SU-DHL-6 (cell line): ENCODE measurements around the gene AMMECR1.

Experiments used
- H2AFZ ChIP-seq: fragments of 200-600 bp; sonication (generic); 2 replicates; pipeline ENCODE4 v1.6.1; 2014; ENCODE audit warnings: low read depth, mild to moderate bottlenecking, moderate library complexity, mixed read lengths, antibody characterized with exemption, low read length; ENCODE audit not compliant: severe bottlenecking
- H3F3A ChIP-seq: fragments of 200-600 bp; shearing (Covaris generic); 2 replicates; pipeline ENCODE4 v1.6.0; 2016; ENCODE audit warnings: antibody characterized with exemption, mild to moderate bottlenecking; ENCODE audit not compliant: insufficient read depth
- H3K27ac ChIP-seq: fragments of 200-600 bp; sonication (generic); 2 replicates; pipeline ENCODE4 v1.5.1; 2016; ENCODE audit warnings: low read depth, mild to moderate bottlenecking, low read length, moderate library complexity, mixed read lengths
- H3K27me3 ChIP-seq: fragments of 200-600 bp; sonication (generic), shearing (Covaris generic); 2 replicates; pipeline ENCODE4 v1.6.0; 2014; ENCODE audit warnings: mild to moderate bottlenecking, low read length
- H3K36me3 ChIP-seq: fragments of 200-600 bp; sonication (generic); 2 replicates; pipeline ENCODE4 v1.6.1; 2014; ENCODE audit warnings: mild to moderate bottlenecking, low read length, mixed read lengths
- H3K4me2 ChIP-seq: fragments of 300-600, 200-600 bp; shearing (Covaris generic), sonication (generic); 2 replicates; pipeline ENCODE4 v1.6.0; 2014; ENCODE audit warnings: low read length, low read depth, mild to moderate bottlenecking; ENCODE audit not compliant: poor library complexity, severe bottlenecking
- H3K4me3 ChIP-seq: fragments of 200-600 bp; sonication (generic); 2 replicates; pipeline ENCODE4 v1.5.1; 2014; ENCODE audit warnings: antibody characterized with exemption, low read length, mild to moderate bottlenecking, mixed read lengths; ENCODE audit not compliant: insufficient read depth, poor library complexity, severe bottlenecking
- H3K79me2 ChIP-seq: fragments of 200-600 bp; sonication (generic); 2 replicates; pipeline ENCODE4 v1.6.1; 2014; ENCODE audit warnings: mild to moderate bottlenecking, low read length, moderate library complexity; ENCODE audit not compliant: insufficient read depth
- H3K9ac ChIP-seq: fragments of 200-600 bp; sonication (generic); 2 replicates; pipeline ENCODE4 v1.7.0; 2014; ENCODE audit warnings: mild to moderate bottlenecking, low read length
- H3K9me2 ChIP-seq: fragments of 200-600 bp; sonication (generic); replicated peaks from 2 replicates; pipeline ENCODE4 v1.6.1; 2014; ENCODE audit warnings: low read length; ENCODE audit not compliant: insufficient read depth
- H3K9me3 ChIP-seq: fragments of 200-600 bp; sonication (generic); 2 replicates; pipeline ENCODE4 v1.6.1; 2014; ENCODE audit warnings: low read length, mixed read lengths; ENCODE audit not compliant: insufficient read depth
- H4K20me1 ChIP-seq: fragments of 200-600 bp; sonication (generic); 2 replicates; pipeline ENCODE4 v1.6.1; 2014; ENCODE audit warnings: low read depth, mild to moderate bottlenecking, antibody characterized with exemption, low read length, moderate library complexity, mixed read lengths
- CTCF ChIP-seq: fragments of 200-600 bp; sonication (generic); IDR thresholded peaks from one replicate; pipeline ENCODE4 v1.5.1; 2017; ENCODE audit warnings: antibody characterized with exemption, mild to moderate bottlenecking, low read length, moderate library complexity; ENCODE audit not compliant: insufficient read depth, poor library complexity, severe bottlenecking
- EZH2phosphoT487 ChIP-seq: fragments of 200-600 bp; sonication (generic), shearing (Covaris generic); conservative IDR thresholded peaks from 2 replicates; pipeline ENCODE4 v1.6.1; 2018; ENCODE audit warnings: mild to moderate bottlenecking, antibody characterized with exemption, low read length, moderate library complexity, mixed read lengths

Gene AMMECR1

GRCh38 chrX:110257889-110258288, 60.0 kb downstream of the AMMECR1 start:
- Histone ChIP-seq H3K79me2 (no peaks in the 10 kb centered on the region), H3K27ac (no peak overlapping the region), H3K9me2 (no peaks in the 10 kb centered on the region), H3K4me2 (no peak overlapping the region), H3K9me3 (no peaks in the 10 kb centered on the region), H3F3A (no peaks in the 10 kb centered on the region), H3K4me3 (no peak overlapping the region), H3K36me3 (no peaks in the 10 kb centered on the region), H2AFZ (no peak overlapping the region), H3K27me3 (no peaks in the 10 kb centered on the region), H4K20me1 (no peaks in the 10 kb centered on the region), H3K9ac (no peak overlapping the region)
- TF ChIP-seq CTCF (no peak), EZH2phosphoT487 (no peak)

GRCh38 chrX:110252711-110253110, 65.2 kb downstream of the AMMECR1 start:
- Histone ChIP-seq H3K9ac (no peak overlapping the region), H3K27me3 (no peaks in the 10 kb centered on the region), H3K9me2 (no peaks in the 10 kb centered on the region), H3K9me3 (no peaks in the 10 kb centered on the region), H3K79me2 (no peaks in the 10 kb centered on the region), H4K20me1 (no peaks in the 10 kb centered on the region), H3K27ac (no peak overlapping the region), H3F3A (no peaks in the 10 kb centered on the region), H3K4me2 (no peak overlapping the region), H2AFZ (no peak overlapping the region), H3K36me3 (no peaks in the 10 kb centered on the region), H3K4me3 (no peak overlapping the region)
- TF ChIP-seq EZH2phosphoT487, result no peak
- no peak for TF ChIP-seq CTCF

- TF ChIP-seq EZH2phosphoT487 (no peak), CTCF (no peak)
- H3K9me2 ChIP-seq, result no peaks in the 10 kb centered on the region
- no peaks in the 10 kb centered on the region for H3K27me3 ChIP-seq
Observed at GRCh38 chrX:110251961-110252360, 65.9 kb downstream of the AMMECR1 start.

More at GRCh38 chrX:110251961-110252360, 65.9 kb downstream of the AMMECR1 start:
- Histone ChIP-seq H3K9me3 (no peaks in the 10 kb centered on the region), H3F3A (no peaks in the 10 kb centered on the region), H3K79me2 (no peaks in the 10 kb centered on the region), H4K20me1 (no peaks in the 10 kb centered on the region), H3K27ac (no peak overlapping the region), H3K4me2 (no peak overlapping the region), H2AFZ (no peak overlapping the region), H3K4me3 (no peak overlapping the region), H3K36me3 (no peaks in the 10 kb centered on the region), H3K9ac (no peak overlapping the region)
